Jurkat, Clone E6-1 (cell line): Measurements from ENCODE around the gene SUDS3.

Source experiments
- DNase-seq: peaks from one replicate; pipeline ENCODE4 v3.0.0-alpha.2; 2011; ENCODE audit warnings: low read depth, low spot score
- H3K4me3 ChIP-seq: 2 replicates; pipeline ENCODE4 v1.5.1; 2011; ENCODE audit warnings: mild to moderate bottlenecking, low read length, control low read depth, moderate library complexity

The SUDS3 gene

DNA sequence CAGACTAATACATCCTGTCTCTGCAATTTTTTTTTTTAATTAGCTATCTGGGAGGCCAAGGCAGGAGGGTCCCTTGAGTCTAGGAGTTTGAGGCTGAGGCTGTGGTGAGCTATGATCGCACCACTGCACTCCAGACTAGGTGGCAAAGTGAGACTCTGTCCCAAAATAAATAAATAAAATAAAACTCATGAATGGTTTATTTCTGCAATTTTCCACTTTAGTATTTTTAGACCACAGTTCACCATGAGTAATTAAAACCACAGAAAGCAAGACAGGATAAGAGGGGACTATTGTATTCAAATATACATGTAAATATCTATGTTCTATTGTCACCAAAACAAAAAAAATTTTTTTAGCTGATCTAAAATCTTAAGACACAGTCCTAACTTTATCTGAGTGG is 21.5 kb upstream of the SUDS3 start:
- no peak for DNase-seq
- no peak overlapping the region for H3K4me3 ChIP-seq

DNA sequence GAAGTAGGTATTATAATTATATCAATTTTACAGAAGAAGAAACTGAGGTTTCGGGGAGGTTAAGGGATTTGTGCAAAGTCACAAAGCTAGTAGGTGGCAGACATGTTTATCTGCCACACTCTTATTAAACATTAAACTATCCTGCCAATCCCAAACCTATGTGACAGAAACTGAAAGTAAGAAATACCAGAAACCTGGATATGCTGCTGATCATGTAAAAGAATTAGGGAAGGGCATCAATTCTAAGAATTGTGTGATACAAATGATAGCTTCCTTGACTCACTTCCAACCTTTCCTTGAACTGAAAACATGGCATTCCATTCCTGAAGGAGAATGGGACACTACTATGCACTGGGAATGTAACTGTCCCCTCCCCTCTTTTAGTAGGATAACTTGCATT is 20.5 kb upstream of the SUDS3 start:
- DNase-seq, result no peak
- H3K4me3 ChIP-seq, result no peak overlapping the region

DNA sequence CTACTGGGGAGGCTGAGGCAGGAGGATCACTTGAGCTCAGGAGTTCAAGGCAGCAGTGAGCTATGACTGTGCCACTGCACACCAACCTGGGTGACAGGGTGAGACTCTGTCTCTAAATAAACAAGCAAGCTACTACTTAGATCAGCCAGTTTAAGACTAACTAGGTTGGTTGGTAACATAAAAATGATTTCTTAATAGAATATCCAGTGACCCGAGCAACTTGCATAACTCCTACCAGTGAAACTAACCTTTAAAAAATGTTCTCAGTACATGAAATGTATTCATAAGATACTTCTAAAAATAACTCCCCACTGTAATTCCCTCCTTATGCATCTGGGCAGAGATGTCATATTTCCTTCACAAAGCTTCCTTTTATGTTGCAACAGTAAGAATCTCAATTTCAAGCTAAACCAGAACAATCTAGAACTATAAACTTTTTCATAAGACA is 19.5 kb upstream of the SUDS3 start:
- peak overlapping the region; percentile 19; the same call in 1 of the 2 replicates for H3K4me3 ChIP-seq
- no peak for DNase-seq

DNA sequence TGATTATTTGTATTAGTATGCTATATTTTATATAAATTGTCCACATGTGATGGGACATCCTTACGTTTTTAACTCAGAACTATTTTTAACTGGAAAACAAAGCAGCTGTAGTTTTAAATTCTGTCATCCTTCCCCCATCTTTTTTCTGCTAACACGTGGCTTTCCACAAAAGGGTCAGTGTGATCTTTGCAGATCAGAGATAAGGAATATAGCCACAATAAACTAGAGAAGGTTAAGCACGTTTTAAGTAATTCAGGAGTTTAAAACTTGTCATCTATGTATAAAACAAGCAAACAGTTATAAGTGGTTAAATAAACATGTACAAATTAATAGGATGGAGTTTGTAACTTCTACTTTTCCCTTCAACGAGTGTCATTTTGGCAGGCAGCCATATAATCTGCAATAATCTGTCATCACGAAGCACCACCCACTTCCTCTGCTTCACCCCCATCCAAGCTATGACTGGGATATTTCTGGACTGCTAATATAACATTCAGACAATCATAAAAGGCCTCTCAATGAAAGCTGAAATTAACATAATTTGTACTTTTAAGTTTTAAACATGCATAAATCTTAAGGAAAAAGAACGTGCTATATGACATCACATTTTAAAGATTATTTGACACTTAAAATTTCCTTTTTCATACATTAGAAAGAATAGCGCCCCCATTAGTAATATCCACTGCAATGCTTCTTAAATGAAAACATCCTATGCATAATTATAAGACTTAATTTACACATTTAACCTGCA is 18.9 kb upstream of the SUDS3 start:
- DNase-seq, result peak; percentile 81
- peak overlapping the region; percentile 19 for H3K4me3 ChIP-seq

DNA sequence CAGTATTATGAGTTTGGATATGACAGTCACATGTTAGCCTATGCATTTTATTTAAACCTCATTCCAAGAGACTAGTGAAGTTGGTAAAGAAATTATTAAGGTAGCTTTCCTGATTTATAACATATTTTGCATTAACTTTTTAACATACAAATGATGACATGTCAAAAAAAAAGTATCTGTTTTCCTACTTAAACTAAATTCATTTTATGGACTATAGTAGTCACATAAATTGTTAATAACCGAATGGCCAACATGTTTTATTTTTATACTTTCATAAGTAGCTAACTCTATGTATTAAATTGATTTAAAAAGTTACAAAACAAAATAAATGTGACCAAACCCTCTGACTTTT is 18.4 kb upstream of the SUDS3 start:
- DNase-seq, result no peak
- peak overlapping the region; percentile 67 for H3K4me3 ChIP-seq

DNA sequence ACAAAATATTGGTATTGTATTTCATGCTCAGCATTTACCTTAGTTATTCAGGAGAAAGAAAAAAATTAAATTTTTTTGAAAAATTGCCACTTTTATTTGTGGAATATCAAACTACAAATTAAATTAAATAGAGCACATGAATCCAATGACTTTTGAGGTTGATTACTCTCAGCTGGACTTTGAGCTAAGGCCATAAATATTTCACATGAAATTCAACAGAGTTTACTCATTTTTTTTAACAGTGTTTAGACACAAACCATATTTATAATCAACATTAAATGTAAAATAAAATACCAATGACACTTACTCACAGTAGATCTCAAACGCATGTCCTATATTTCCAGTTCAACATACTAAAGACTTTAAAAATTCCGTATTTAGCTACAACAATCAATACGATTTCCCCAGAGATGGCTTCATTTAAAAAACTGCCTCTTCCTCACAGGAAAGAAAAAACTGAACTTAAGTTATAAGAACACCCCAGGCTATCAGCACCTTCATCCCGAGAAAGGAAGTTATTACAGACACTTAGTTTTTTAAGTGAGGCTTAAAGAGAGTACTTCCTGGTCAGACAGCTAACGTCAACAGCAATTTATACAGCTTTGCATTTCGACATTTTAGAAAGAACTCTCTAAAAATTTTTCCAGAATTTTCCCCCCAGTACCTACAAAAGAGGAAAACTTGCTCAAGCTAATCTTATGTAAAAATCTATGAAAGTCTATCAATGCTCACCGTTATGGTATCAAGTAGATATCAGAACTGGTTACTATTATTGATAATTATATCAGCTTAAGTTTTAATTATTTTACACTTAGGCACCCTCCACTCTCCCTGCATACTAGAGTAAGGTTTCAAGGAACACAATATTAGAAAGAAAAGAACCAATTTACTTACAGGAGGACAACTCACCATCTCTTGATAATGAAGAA is 17.5 kb upstream of the SUDS3 start:
- peak overlapping the region; percentile 67 for H3K4me3 ChIP-seq
- DNase-seq, result peak; percentile 60

DNA sequence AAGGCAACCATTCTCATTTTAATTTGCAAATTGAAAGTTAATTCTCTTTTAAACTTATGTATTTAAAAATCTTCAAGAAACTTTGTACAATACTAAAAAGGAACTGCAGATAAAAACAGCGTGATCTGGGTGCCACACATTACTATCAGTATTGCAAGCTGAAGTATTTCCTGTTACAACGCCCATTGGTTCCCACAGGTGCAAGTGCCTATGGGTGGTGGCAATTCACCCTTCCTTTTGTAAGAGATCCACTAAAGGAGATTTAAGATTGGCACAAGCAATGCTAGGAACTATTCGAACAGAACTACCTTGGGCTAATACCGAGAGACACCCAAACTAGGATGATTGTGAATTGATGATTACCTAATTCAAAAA is 16.8 kb upstream of the SUDS3 start:
- peak; percentile 78 for DNase-seq
- H3K4me3 ChIP-seq, result peak overlapping the region; percentile 67

DNA sequence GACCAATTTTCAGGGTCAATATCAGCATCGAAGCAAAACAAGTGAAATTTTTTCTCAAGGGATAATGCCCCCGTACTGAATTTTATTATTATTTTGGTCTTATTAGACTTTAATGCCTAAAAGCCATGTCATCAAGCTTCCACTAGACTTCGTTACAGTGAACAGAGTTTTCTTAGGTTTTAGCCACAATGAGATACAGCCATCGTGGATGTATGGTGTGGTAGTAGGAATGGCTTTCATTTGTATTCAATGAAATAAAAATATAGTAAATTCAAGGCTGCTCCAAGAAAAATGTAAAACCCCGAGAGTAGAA is 15.3 kb upstream of the SUDS3 start:
- no peak for DNase-seq
- H3K4me3 ChIP-seq, result no peak overlapping the region

DNA sequence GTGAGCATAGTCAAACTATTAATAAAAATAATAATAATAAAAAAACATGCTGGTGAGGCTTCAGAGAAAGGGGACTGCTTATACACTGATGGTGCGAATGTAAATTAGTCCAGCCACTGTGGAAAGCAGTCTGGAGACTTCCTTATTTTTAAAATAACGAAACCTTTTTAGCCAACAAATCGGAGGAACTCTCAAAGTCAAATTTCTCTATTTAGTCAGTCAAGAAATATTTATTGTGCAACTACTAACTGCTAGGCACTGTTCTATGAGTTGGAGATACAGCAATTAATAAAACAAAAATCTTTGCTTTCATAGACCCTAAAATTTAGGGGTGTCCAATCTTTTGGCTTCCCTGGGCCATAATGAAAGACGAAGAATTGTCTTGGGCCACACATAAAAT is 14.5 kb upstream of the SUDS3 start:
- H3K4me3 ChIP-seq, result no peak overlapping the region
- no peak for DNase-seq

DNA sequence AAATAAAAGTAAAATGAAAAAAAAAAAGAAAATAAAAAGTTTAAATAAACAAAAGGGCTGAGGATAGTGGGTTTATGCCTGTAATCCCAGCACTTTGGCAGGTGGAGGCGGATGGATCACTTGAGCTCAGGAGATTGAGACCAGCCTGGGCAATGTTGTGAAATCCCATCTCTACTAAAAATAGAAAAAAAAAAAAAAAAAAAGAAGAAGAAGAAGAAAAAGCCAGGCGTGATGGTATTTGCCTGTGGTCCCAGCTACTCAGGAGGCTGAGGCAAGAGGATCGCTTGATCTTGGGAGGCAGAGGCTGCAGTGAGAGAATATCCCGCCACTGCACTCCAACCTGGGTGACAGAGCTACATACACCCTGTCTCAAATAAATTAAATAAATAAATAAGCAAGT is 7.5 kb upstream of the SUDS3 start:
- no peak overlapping the region for H3K4me3 ChIP-seq
- DNase-seq, result no peak

DNA sequence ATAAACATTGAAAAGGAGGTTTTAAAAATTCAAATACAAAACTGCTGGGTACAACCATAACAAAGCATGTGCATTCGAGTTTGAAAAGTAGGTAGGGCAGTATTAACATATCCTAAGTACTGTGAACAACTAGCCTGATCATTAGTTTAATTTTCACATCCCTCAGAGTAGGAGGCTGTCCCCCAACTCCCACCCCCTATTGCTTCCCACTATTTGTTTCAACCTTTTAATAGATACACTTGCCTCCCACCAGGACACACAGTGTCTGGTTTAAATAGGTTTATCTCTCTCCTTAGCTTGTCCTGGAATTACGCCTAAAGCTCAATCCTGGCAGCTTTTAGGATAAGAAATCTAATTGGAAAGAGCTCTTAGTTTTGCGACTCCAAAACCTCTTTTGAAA is 5.8 kb upstream of the SUDS3 start:
- DNase-seq, result no peak
- H3K4me3 ChIP-seq, result no peak overlapping the region

DNA sequence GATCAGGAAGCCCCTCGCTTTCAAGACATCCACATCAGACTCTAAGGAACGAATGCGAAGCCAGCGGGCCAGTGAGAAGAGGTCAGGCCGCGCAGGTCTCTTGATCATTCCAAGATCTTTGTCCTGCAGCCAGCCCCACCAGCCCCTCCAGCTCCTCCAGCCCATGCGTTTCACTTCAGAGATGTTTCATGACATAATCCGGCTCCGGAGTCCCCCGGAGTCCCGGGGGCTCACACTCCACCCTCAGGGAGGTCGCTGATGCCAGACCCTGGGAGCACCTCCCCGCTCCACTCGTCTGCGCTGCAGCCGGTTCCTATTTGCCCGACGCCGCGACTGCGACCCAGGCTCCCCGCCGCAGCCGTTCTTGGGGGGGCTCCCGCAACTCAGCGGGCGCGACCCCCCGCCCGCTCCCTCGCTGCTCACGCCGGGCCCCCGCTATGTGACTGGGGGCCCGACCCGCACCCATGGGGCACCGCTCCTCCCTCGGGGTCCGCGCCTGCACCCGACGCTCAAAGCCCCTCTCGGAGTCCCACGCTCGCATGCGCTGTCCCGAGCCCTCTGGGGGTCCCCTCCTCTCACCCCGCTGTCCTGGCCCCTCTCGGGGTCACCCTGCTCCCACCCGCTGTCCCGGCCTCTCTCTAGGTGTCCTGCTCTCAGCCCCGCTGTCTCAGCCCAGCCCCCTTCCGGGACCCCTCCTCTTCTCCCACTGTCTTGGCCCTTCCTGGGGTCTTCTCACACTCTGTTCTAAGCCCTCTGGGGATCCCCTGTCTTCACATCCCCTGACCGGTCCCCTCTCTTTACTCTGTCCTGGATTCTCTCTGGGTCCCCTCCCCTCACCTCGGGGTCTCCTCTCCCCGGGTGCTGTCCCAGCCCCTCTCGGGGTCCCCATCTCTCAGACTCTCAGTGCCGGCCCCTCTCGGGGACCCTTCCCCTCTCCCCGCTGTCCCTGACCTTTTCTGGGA is 4.8 kb upstream of the SUDS3 start:
- peak overlapping the region; percentile 80 for H3K4me3 ChIP-seq
- no peak for DNase-seq

DNA sequence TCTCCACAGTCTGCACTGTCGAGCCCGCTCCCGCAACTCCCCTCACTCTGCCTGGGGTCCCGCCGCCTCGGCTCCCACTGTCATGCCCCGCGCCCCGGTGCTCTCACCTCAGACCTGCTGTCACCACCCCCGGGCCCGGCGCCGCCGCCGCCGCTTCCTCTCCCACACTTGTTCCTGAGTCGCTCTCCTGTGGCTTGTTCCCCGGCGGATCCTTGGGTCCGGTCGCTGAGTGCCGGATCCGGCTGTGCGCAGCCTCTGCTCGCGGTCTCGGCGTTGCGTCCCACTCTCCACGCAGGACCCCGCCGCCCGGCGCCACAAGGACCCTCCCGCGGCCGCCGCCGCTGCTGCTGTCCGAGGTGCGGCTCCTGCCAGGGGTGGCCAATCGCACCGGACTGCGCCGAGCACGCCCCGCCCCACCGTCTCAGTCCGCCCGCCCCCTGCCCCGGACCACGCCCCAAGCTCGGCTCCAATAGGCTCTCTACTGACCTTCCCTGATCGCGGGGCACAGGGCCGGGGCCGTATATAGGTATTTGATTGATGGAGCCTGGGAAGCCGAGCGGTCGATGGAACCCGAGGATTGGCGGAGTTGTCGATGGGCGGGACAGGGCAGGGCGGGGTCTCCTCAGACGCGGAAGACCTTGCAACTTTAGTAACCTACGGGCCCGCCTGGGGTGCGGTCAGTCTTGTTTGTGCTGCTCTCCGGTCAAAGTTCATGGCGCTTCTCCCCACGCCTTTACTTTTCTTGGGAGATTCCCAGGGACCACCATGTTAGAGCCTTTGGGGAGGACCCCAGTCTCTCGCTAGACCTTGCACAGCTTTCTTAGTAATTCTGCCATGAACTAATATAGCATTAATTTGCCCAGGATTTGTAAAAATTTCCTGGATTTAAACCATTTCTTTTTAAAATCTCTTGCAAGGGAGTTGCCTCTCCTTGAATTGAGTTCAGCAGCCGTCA is 3.5 kb upstream of the SUDS3 start, which contains the start of gene TAOK3:
Gene TAOK3, minus strand, starts transcription at position 367 of the 955 bp plus-strand sequence. CDS start 117,340 bp downstream, outside the sequence.
- DNase-seq, result peak; percentile 97
- H3K4me3 ChIP-seq, result peak within 1 kb of the TSS; percentile 92

DNA sequence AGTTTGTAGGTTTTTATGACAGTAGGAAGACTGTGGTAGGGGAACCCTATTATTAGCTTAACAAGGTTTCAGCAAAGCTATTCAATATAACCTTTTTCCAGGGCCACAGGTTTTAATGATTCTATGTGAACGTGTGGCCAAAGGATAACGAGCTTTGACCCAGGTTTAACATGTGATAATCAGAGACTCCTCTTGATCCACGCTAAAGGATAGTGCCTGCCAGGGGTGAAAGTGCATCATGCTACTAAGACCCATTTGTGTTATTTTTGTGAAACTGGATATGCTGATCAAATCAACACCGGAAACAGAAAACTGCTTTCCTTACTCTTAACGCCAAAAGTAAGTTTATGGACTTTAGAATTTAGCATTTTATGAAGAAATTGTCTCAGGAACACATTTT is 2.7 kb upstream of the SUDS3 start:
- no peak for DNase-seq
- peak overlapping the region; percentile 92 for H3K4me3 ChIP-seq

DNA sequence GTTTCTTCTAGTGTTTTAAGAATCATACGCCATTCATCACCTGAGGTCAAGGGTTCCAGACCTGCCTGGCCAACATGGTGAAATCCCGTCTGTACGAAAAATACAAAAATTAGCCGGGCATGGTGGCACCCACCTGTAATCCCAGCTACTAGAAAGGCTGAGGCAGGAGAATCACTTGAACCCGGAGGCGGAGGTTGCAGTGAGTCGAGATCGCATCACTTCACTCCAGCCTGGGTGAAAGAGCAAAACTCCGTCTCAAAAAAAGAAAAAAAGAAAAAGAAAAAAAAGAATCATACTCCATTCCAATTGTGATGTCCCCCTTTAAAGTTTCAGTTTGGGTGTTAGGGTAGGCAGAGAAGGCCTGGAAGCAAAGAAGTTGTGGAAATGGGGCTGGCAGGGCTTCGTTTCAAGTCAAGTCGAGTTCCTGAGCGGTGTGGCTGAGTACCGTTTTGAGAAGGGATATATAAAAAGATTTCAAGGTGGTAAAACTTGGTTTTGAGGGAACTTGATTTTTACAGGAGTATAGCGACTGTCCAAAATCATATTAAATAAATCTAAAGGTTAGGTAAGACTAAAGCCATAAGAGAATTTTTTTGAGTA is 2.1 kb upstream of the SUDS3 start:
- H3K4me3 ChIP-seq, result no peak overlapping the region
- no peak for DNase-seq

DNA sequence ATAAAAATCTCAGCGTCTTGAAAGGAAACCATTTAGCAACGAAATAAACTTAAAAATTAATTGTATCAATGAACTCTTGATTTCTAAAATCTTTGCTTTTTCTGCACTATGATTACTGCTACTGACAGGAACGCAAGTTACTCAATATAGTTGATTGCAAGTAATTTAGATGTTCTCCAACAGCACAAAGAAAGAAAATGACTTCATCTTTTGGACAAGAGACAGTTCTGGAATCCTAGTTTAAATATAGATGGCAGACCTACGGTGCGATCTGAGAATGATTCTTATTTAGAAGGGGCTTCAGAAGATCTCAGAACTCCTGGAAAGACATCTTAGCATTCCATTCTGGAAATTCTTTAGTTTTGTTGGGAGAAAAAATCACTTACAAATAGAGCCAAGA is 1.4 kb upstream of the SUDS3 start:
- H3K4me3 ChIP-seq, result no peak overlapping the region
- no peak for DNase-seq

DNA sequence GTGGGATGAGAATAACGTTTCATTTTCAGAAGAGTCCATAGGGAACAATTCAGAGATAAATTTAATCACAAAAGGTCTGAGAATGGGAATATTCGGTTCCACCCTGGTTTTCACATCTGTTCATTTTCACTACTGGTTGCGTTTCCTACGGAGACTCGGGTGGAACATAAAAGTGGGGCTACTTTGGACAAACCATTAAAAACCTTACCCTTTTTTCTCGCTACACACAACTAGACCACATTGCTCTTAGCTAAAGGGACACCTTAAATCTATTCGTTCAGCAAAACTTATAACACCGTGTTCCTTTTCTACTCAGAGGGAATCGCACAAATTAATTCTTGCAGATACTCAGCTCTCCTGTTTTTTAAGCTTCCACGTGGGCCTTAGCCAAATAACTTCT is 1.0 kb upstream of the SUDS3 start:
- H3K4me3 ChIP-seq, result no peak overlapping the region
- no peak for DNase-seq
